GM12878 (cell line): ENCODE results near the gene ZNF484. TPM values are rescaled to one million over a fixed set of nuclear protein-coding genes. Genes with fewer than 3 reads are reported as not detected.
A peak's percentile ranks its signal among the peaks of the same experiment; 100 is the strongest.

Experiments used
- BRCA1 ChIP-seq: IDR thresholded peaks from 2 replicates; pipeline ENCODE4 v1.6.1; 2011; ENCODE audit warnings: low read depth, low read length, improper control_type of control experiment
- CUX1 ChIP-seq: IDR thresholded peaks from 2 replicates; pipeline ENCODE4 v1.6.1; 2012; ENCODE audit warnings: improper control_type of control experiment, low read depth, low read length; ENCODE audit not compliant: insufficient replicate concordance
- EED ChIP-seq: sonication (generic); IDR thresholded peaks from 2 replicates; pipeline ENCODE4 v1.6.1; 2016; ENCODE audit warnings: antibody characterized with exemption, low read depth
- GATAD2B ChIP-seq: fragments of 450-650 bp; conservative IDR thresholded peaks from 2 replicates; pipeline ENCODE4 v1.6.1; 2017; ENCODE audit warnings: low read depth, mild to moderate bottlenecking, moderate library complexity
- HSF1 ChIP-seq: fragments of 150-350 bp; IDR thresholded peaks from 2 replicates; pipeline ENCODE4 v1.6.1; 2014; ENCODE audit warnings: mild to moderate bottlenecking, low read depth, low read length
- LARP7 ChIP-seq: fragments of 450-650 bp; IDR thresholded peaks from 2 replicates; pipeline ENCODE4 v1.6.1; 2017; ENCODE audit warnings: mild to moderate bottlenecking
- MEF2A ChIP-seq: IDR thresholded peaks from 2 replicates; pipeline ENCODE4 v1.6.1; 2011; ENCODE audit warnings: low read depth, mild to moderate bottlenecking, low read length, moderate library complexity; ENCODE audit not compliant: insufficient read depth
- NBN ChIP-seq: fragments of 450-650 bp; IDR thresholded peaks from 2 replicates; pipeline ENCODE4 v1.6.1; 2016
- NR2F1 ChIP-seq: fragments of 450-650 bp; conservative IDR thresholded peaks from 2 replicates; pipeline ENCODE4 v1.6.1; 2017; ENCODE audit warnings: mild to moderate bottlenecking
- NRF1 ChIP-seq: conservative IDR thresholded peaks from 2 replicates; pipeline ENCODE4 v1.6.1; 2011; ENCODE audit warnings: mild to moderate bottlenecking, low read depth, low read length, improper control_type of control experiment
- PKNOX1 ChIP-seq: fragments of 450-650 bp; IDR thresholded peaks from 2 replicates; pipeline ENCODE4 v1.6.1; 2016; ENCODE audit warnings: mild to moderate bottlenecking
- POLR2AphosphoS2 ChIP-seq: IDR thresholded peaks from 2 replicates; pipeline ENCODE4 v1.6.1; 2011; ENCODE audit warnings: low read depth, mild to moderate bottlenecking, low read length, improper control_type of control experiment, moderate library complexity
- SIN3A ChIP-seq: IDR thresholded peaks from 2 replicates; pipeline ENCODE4 v1.6.1; 2012; ENCODE audit warnings: low read depth, low read length, improper control_type of control experiment
- STAT1 ChIP-seq: fragments of 450-650 bp; conservative IDR thresholded peaks from 2 replicates; pipeline ENCODE4 v1.6.1; 2014; ENCODE audit warnings: antibody characterized with exemption, mild to moderate bottlenecking
- TCF12 ChIP-seq: IDR thresholded peaks from 2 replicates; pipeline ENCODE4 v1.6.1; 2011; ENCODE audit warnings: low read depth, mild to moderate bottlenecking, low read length
- TCF7 ChIP-seq: IDR thresholded peaks from 2 replicates; pipeline ENCODE4 v1.6.1; 2014; ENCODE audit warnings: antibody characterized with exemption, borderline replicate concordance
- ZNF217 ChIP-seq: fragments of 450-650 bp; IDR thresholded peaks from 2 replicates; pipeline ENCODE4 v1.6.1; 2017; ENCODE audit warnings: antibody characterized with exemption, mild to moderate bottlenecking
- ZNF687 ChIP-seq: fragments of 450-650 bp; IDR thresholded peaks from 2 replicates; pipeline ENCODE4 v1.6.1; 2017; ENCODE audit warnings: mild to moderate bottlenecking, moderate library complexity
- polyA plus RNA-seq, 11 experiments: library from polyadenylated mRNA; depleted of rRNA in 4 of 11; unstranded in 6 of 11; stranded (reverse) in 5 of 11; fragments of >200 nt; fragmentation: Nextera tagmentation in 4 of 11; fragmentation: Illumina TruSeq in 1 of 11; extraction: Ambion mirVana in 4 of 11; extraction: Trizol in 1 of 11; gene quantifications; 1 replicate in 1 of 11; 2 replicates in 10 of 11; pipeline versions ENCODE4 v1.2.1 to v1.2.3, GENCODE V29; 2011 to 2016; ENCODE audit warnings: inconsistent platforms in 2 of 11, missing spikeins in 2 of 11, low read depth in 1 of 11
- total RNA-seq, 4 experiments: library from RNA; depleted of rRNA in 3 of 4; stranded (reverse); fragments of >200 nt in 3 of 4; fragmentation: Illumina TruSeq in 1 of 4; extraction: Trizol in 1 of 4; gene quantifications; 2 replicates each; pipeline versions ENCODE4 v1.2.1 to v1.2.3, GENCODE V29; 2013 to 2021

The ZNF484 gene
- total and polyA plus RNA-seq, 10 of the 15 experiments (the other 5 are each of a cell fraction or from before 2014, with no cell fraction given): 0.95 to 7.8 (median 3.3) TPM

GRCh38 chr9:92877531-92878430, at the start of gene ZNF484 (continued):
- no peak for TF ChIP-seq CUX1
- TF ChIP-seq NR2F1: no peak
- TF ChIP-seq POLR2AphosphoS2: no peak
- no peak for TF ChIP-seq TCF7
- TF ChIP-seq HSF1: no peak
- no peak for TF ChIP-seq MEF2A
- TF ChIP-seq GATAD2B: 0 out of 2 replicates have a peak, but pooled peaks have one; percentile 55
- no peak for TF ChIP-seq LARP7
- TF ChIP-seq ZNF687: no peak
- TF ChIP-seq EED: no peak
- TF ChIP-seq PKNOX1: no peak
- TF ChIP-seq BRCA1: no peak
- TF ChIP-seq NRF1: peak; percentile 63
- TF ChIP-seq STAT1: no peak
- no peak for TF ChIP-seq ZNF217
- no peak for TF ChIP-seq SIN3A
- no peak for TF ChIP-seq TCF12
- TF ChIP-seq NBN: peak; percentile 85
